RWPE1 (cell line): Measurements from ENCODE around the gene C18orf32.
"Not testable (repeated sequence)": the region's sequence is repeated elsewhere in the genome, so short reads cannot be mapped to it uniquely, and the experiment has no call there.

Experiments
- CTCF ChIA-PET: fragments of 350-600 bp; sonication (Branson Sonifier 250); formaldehyde crosslinking; extraction: SDS; loops from one replicate; lab custom pipeline; 2021; lab: Yijun Ruan, JAX
- POLR2A ChIA-PET: fragments of 400-600 bp; formaldehyde crosslinking; extraction: SDS; loops from one replicate; lab custom pipeline; 2020; ENCODE audit warnings: antibody characterized with exemption; ENCODE audit not compliant: low non-redundant PET; lab: Yijun Ruan, JAX
- DNase-seq: peaks from one replicate; pipeline ENCODE4 v3.0.0; 2012; ENCODE audit warnings: low spot score
- H3K27ac ChIP-seq: fragments of 450-650 bp; 2 replicates; pipeline ENCODE4 v1.5.1; 2017
- TF ChIP-seq, protein P1 (sequence below): fragments of 450-650 bp; conservative IDR thresholded peaks from 2 replicates; pipeline ENCODE4 v1.5.1; 2017; ENCODE audit warnings: low read depth, mild to moderate bottlenecking

C18orf32 gene

DNA sequence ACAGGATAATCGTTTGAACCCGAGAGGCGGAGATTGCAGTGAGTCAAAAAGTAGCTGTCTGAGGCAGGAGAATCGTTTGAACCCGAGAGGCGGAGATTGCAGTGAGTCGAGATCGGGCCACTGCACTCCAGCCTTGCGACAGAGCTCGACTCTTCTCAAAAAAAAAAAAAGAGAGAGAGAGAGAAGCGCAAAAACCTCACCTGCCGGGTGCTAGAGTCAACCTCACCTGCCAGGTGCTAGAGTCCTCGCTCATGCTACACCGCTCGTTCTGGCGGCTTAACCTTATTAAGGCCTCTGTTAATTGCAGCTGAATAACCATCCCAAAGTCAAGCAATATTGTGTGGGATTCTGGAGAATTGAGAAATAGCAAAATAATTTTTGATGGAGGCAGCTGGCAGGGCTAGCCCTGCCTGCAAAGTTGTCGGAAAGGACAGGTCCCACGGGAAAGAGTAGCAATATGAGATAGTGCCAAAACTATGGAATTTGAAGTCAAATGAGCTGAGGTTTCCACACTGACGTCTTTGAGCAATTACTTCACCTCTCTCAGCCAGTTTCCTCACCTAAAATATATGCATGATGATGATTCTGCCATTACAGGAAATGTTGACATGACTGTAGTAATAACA lies 25.9 kb downstream of the C18orf32 start:
- no peak for DNase-seq
- POLR2A ChIA-PET = interaction anchor here (0.7 kb wide), 1 partner anchor 25 kb away, joined by 7 read pairs; no protein-coding TSS in a partner anchor
- CTCF ChIA-PET = interaction anchor here (0.6 kb wide), 1 partner anchor 98 kb away, joined by 3 read pairs; no protein-coding TSS in a partner anchor
- peak overlapping the region; percentile 68 for H3K27ac ChIP-seq
- TF ChIP-seq, protein P1, sequence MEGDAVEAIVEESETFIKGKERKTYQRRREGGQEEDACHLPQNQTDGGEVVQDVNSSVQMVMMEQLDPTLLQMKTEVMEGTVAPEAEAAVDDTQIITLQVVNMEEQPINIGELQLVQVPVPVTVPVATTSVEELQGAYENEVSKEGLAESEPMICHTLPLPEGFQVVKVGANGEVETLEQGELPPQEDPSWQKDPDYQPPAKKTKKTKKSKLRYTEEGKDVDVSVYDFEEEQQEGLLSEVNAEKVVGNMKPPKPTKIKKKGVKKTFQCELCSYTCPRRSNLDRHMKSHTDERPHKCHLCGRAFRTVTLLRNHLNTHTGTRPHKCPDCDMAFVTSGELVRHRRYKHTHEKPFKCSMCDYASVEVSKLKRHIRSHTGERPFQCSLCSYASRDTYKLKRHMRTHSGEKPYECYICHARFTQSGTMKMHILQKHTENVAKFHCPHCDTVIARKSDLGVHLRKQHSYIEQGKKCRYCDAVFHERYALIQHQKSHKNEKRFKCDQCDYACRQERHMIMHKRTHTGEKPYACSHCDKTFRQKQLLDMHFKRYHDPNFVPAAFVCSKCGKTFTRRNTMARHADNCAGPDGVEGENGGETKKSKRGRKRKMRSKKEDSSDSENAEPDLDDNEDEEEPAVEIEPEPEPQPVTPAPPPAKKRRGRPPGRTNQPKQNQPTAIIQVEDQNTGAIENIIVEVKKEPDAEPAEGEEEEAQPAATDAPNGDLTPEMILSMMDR = no peak

GRCh38 chr18:49459404-49460171 lies 27.4 kb downstream of the C18orf32 start:
- ChIA-PET CTCF (interaction anchor here (0.6 kb wide), 1 partner anchor 10 kb away, joined by 5 read pairs; no protein-coding TSS in a partner anchor), POLR2A (no interaction called here)

GRCh38 chr18:49457616-49458015 lies 29.4 kb downstream of the C18orf32 start:
- no peak for DNase-seq
- TF ChIP-seq, protein P1 = no peak
- no peak overlapping the region for H3K27ac ChIP-seq
- POLR2A ChIA-PET = no interaction called here
- CTCF ChIA-PET = no interaction called here

More at GRCh38 chr18:49459404-49460171, 27.4 kb downstream of the C18orf32 start:
- peak; percentile 1 for DNase-seq
- H3K27ac ChIP-seq = peak overlapping the region; percentile 68
- TF ChIP-seq, protein P1 = no peak

- ChIA-PET CTCF (interaction anchor here (0.6 kb wide), 1 partner anchor 738 kb away, joined by 3 read pairs; the partner anchor contains the start of gene MYO5B), POLR2A (no interaction called here)
- TF ChIP-seq, protein P1 = no peak
- H3K27ac ChIP-seq = no peak overlapping the region
- no peak for DNase-seq
These were observed 30.2 kb downstream of the C18orf32 start for GRCh38 chr18:49456794-49457193.

GRCh38 chr18:49452534-49452933 lies 34.5 kb downstream of the C18orf32 start:
- POLR2A ChIA-PET, DNase-seq, H3K27ac ChIP-seq, CTCF ChIA-PET: not testable (repeated sequence)

GRCh38 chr18:49447810-49448745 lies 39.0 kb downstream of the C18orf32 start:
- TF ChIP-seq, protein P1 = peak; percentile 35
- ChIA-PET POLR2A (no interaction called here), CTCF (no interaction called here)
- peak; percentile 1 for DNase-seq
- no peak overlapping the region for H3K27ac ChIP-seq
